Measurements from ENCODE around the gene LCA5.
"Not testable (repeated sequence)": the region's sequence is repeated elsewhere in the genome, so short reads cannot be mapped to it uniquely, and the experiment has no call there.

LCA5 gene

DNA sequence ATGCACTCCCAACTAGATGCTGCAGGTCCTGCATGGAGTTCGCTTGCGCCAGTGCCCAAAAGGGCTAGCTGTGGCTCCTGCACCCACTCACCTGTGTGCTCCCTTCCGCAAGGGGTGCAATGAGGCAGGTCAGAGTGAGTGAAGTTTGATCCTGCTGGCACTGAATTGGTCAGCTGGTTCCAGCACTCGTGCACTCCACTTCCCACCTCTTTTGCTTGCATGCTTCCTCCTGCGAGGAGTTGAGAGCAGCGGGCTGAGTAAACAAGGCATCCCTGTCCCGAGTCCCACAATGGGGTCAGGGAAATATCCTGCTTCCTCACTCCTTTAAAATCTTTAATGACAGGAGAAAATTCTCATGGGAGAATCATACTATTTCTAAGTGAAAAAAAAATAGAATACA lies 86.2 kb downstream of the LCA5 start:
- H3K79me2 ChIP-seq (ENCODE audit: insufficient read depth, low read length): no peaks in the 10 kb centered on the region
- TF ChIP-seq EZH2 (IDR thresholded peaks at IDR 0.05; ENCODE audit: borderline replicate concordance, low read length): no peak
- TF ChIP-seq CTCF (IDR thresholded peaks at IDR 0.05; ENCODE audit: low read length): no peak
- no peaks in the 10 kb centered on the region for H3K27me3 ChIP-seq (ENCODE audit: insufficient read depth, low read length)
- H3K36me3 ChIP-seq (ENCODE audit: insufficient read depth, low read length): no peaks in the 10 kb centered on the region
- H2AFZ ChIP-seq (ENCODE audit: low read length): no peak overlapping the region
- H3K4me1 ChIP-seq (ENCODE audit: insufficient read depth, low read length, severe bottlenecking): no peaks in the 10 kb centered on the region
- H3K4me2 ChIP-seq (ENCODE audit: low read length): no peak overlapping the region
- no peaks in the 10 kb centered on the region for H4K20me1 ChIP-seq (ENCODE audit: insufficient read depth, low read length)
- H3K9ac ChIP-seq (ENCODE audit: low read length): no peak overlapping the region
- no peaks in the 10 kb centered on the region for H3F3A ChIP-seq (ENCODE audit: insufficient read depth, low read length)
- H3K4me3 ChIP-seq (ENCODE audit: low read depth, low read length, poor library complexity, severe bottlenecking): no peak overlapping the region
- H3K9me2 ChIP-seq (ENCODE audit: low read depth, low read length): no peaks in the 10 kb centered on the region
- no peak overlapping the region for H3K27ac ChIP-seq (ENCODE audit: low read depth, low read length, poor library complexity, severe bottlenecking)
- no peaks in the 10 kb centered on the region for H3K9me3 ChIP-seq (ENCODE audit: low read length)

- no peaks in the 10 kb centered on the region for H3K27me3 ChIP-seq (ENCODE audit: insufficient read depth, low read length)
- H3K27ac ChIP-seq (ENCODE audit: low read depth, low read length, poor library complexity, severe bottlenecking): no peak overlapping the region
- no peak overlapping the region for H3K4me2 ChIP-seq (ENCODE audit: low read length)
Observed at GRCh38 chr6:79446006-79446405, 91.2 kb downstream of the LCA5 start.

DNA sequence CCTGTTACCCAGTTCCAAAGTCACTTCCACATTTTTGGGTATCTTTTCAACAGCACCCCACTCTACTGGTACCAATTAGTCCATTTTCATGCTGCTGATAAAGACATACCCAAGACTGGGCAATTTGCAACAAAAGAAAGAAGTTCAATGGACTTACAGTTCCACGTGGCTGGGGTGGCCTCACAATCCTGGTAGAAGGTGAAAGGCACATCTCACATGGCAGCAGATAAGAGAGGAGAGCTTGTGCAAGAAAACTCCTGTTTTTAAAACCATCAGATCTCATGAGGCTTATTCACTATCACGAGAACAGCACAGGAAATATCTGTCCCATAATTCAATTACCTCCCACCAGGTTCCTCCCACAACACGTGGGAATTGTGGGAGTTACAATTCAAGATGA lies 93.4 kb downstream of the LCA5 start:
- H3K79me2 ChIP-seq (ENCODE audit: insufficient read depth, low read length); H3K4me2 ChIP-seq (ENCODE audit: low read length); H3K9ac ChIP-seq (ENCODE audit: low read length); H3K9me3 ChIP-seq (ENCODE audit: low read length); H3K36me3 ChIP-seq (ENCODE audit: insufficient read depth, low read length); H3F3A ChIP-seq (ENCODE audit: insufficient read depth, low read length); H3K9me2 ChIP-seq (ENCODE audit: low read depth, low read length); H2AFZ ChIP-seq (ENCODE audit: low read length); H4K20me1 ChIP-seq (ENCODE audit: insufficient read depth, low read length); H3K27ac ChIP-seq (ENCODE audit: low read depth, low read length, poor library complexity, severe bottlenecking); H3K4me1 ChIP-seq (ENCODE audit: insufficient read depth, low read length, severe bottlenecking); H3K4me3 ChIP-seq (ENCODE audit: low read depth, low read length, poor library complexity, severe bottlenecking); H3K27me3 ChIP-seq (ENCODE audit: insufficient read depth, low read length): not testable (repeated sequence)

More at GRCh38 chr6:79446006-79446405, 91.2 kb downstream of the LCA5 start:
- Histone ChIP-seq H3K4me3 (ENCODE audit: low read depth, low read length, poor library complexity, severe bottlenecking) (no peak overlapping the region), H3K36me3 (ENCODE audit: insufficient read depth, low read length) (no peaks in the 10 kb centered on the region), H2AFZ (ENCODE audit: low read length) (no peak overlapping the region), H4K20me1 (ENCODE audit: insufficient read depth, low read length) (no peaks in the 10 kb centered on the region), H3F3A (ENCODE audit: insufficient read depth, low read length) (no peaks in the 10 kb centered on the region), H3K4me1 (ENCODE audit: insufficient read depth, low read length, severe bottlenecking) (no peaks in the 10 kb centered on the region), H3K9ac (ENCODE audit: low read length) (no peak overlapping the region), H3K9me3 (ENCODE audit: low read length) (no peaks in the 10 kb centered on the region), H3K9me2 (ENCODE audit: low read depth, low read length) (no peaks in the 10 kb centered on the region), H3K79me2 (ENCODE audit: insufficient read depth, low read length) (no peaks in the 10 kb centered on the region)
- no peak for TF ChIP-seq EZH2 (IDR thresholded peaks at IDR 0.05; ENCODE audit: borderline replicate concordance, low read length)
- no peak for TF ChIP-seq CTCF (IDR thresholded peaks at IDR 0.05; ENCODE audit: low read length)

DNA sequence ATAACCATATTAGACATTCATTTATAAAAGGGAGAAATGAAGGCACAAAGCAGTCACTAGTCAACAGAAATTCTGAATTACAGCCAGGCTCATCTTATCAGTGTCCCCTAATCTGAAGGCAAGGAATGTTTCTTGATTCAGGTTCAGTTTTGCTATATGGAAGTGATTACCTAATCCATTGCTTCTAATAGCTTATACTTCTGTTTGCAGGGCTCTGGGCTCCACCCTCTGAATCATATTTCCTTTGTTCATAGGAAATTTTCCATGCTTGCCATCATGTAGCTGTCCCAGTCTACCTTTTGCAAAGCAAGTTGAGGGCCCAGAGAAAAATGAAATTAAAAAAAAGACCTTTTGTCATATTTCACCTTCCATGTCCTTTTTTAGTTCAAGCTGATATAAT lies 96.0 kb downstream of the LCA5 start:
- no peaks in the 10 kb centered on the region for H3K9me2 ChIP-seq (ENCODE audit: low read depth, low read length)
- no peak for TF ChIP-seq CTCF (IDR thresholded peaks at IDR 0.05; ENCODE audit: low read length)
- TF ChIP-seq EZH2 (IDR thresholded peaks at IDR 0.05; ENCODE audit: borderline replicate concordance, low read length): no peak
- no peak overlapping the region for H2AFZ ChIP-seq (ENCODE audit: low read length)
- no peaks in the 10 kb centered on the region for H3K9me3 ChIP-seq (ENCODE audit: low read length)
- H3K4me2 ChIP-seq (ENCODE audit: low read length): no peak overlapping the region
- H3K79me2 ChIP-seq (ENCODE audit: insufficient read depth, low read length): no peaks in the 10 kb centered on the region
- no peaks in the 10 kb centered on the region for H3F3A ChIP-seq (ENCODE audit: insufficient read depth, low read length)
- H3K4me1 ChIP-seq (ENCODE audit: insufficient read depth, low read length, severe bottlenecking): no peaks in the 10 kb centered on the region
- no peaks in the 10 kb centered on the region for H3K36me3 ChIP-seq (ENCODE audit: insufficient read depth, low read length)
- no peaks in the 10 kb centered on the region for H3K27me3 ChIP-seq (ENCODE audit: insufficient read depth, low read length)
- H3K4me3 ChIP-seq (ENCODE audit: low read depth, low read length, poor library complexity, severe bottlenecking): no peak overlapping the region
- no peak overlapping the region for H3K27ac ChIP-seq (ENCODE audit: low read depth, low read length, poor library complexity, severe bottlenecking)
- no peaks in the 10 kb centered on the region for H4K20me1 ChIP-seq (ENCODE audit: insufficient read depth, low read length)
- H3K9ac ChIP-seq (ENCODE audit: low read length): no peak overlapping the region
